PC-3 (cell line): ENCODE results near the gene RSF1.

ENCODE experiments used
- EZH2phosphoT487 ChIP-seq: fragments of 300-600 bp; sonication (generic); IDR thresholded peaks from 2 replicates; pipeline ENCODE4 v1.6.1; 2018; ENCODE audit warnings: mild to moderate bottlenecking, antibody characterized with exemption, low read length, borderline replicate concordance
- TF ChIP-seq, protein P1 (sequence below): fragments of 300-600 bp; sonication (generic); conservative IDR thresholded peaks from 2 replicates; pipeline ENCODE4 v1.5.1; 2017; ENCODE audit warnings: antibody characterized with exemption, low read depth, mild to moderate bottlenecking, low read length

DNA sequence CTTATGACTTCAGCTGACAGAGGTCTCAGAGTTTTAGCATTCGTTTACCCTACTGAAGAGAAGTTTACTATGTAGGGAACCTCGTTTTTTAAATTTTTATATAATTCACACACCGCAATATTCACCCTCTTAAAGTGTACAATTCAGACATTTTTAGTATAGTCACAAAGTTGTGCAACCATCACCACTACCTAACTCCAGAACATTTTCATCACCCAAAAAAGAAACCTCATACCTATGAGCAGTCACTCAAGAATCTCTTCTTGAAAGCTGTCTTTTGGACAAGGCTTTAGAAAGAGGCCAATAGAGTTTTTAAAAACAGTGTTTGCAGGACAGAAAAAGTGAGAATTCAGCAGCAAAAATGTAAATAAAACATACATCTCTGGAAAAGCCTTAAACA is 143.4 kb downstream of the RSF1 start:
- no peak for TF ChIP-seq EZH2phosphoT487
- TF ChIP-seq, protein P1, sequence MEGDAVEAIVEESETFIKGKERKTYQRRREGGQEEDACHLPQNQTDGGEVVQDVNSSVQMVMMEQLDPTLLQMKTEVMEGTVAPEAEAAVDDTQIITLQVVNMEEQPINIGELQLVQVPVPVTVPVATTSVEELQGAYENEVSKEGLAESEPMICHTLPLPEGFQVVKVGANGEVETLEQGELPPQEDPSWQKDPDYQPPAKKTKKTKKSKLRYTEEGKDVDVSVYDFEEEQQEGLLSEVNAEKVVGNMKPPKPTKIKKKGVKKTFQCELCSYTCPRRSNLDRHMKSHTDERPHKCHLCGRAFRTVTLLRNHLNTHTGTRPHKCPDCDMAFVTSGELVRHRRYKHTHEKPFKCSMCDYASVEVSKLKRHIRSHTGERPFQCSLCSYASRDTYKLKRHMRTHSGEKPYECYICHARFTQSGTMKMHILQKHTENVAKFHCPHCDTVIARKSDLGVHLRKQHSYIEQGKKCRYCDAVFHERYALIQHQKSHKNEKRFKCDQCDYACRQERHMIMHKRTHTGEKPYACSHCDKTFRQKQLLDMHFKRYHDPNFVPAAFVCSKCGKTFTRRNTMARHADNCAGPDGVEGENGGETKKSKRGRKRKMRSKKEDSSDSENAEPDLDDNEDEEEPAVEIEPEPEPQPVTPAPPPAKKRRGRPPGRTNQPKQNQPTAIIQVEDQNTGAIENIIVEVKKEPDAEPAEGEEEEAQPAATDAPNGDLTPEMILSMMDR, result no peak
